Measurements from ENCODE around the gene MMP24OS.
"Not testable (repeated sequence)": the region's sequence is repeated elsewhere in the genome, so short reads cannot be mapped to it uniquely, and the experiment has no call there.

The MMP24OS gene

DNA sequence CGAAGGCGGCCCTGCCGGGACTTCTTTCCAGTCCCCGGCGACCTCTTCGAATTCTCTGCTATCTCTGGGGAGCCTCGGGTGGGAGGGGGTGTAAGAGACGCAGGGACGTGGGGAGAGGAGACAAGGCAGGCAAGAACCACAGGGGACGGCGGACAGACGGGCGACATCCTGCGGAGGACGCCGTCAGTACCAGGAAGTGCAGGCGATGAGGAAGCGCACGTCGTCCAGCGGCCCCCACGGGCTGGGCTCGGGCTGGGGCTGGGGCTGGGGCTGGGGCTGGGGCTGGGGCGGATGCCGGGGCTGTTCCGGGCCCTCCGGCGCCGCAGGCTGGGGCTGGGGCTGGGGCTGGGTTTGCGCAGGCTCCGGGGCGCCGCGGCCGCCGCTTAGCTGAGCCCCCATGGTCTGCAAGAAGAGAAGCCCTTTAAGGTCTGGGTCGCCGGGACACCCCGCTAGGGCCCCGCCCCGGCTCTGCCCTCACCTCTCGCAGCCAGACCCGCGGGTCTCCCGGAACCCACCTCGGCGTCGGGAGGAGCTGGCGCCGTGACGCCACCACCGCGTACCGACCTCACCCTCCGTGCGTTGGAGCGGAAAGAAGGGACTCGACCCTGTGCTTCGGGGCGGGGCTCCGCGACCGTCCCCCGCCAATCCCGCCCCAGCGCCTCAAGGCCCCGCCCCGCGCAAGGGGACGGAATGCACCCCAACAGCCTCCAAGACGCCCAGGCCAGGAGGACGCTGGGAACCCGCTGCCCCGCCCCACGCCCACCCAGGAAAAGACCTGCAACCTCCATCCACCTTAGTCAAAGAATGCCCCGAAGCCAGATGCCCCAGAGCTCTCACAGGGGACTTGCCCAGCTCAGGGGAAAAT, at the start of gene MMP24OS:
Gene MMP24OS, minus strand, starts transcription at position 592 of the 865 bp plus-strand sequence. Its CDS starts 193 bp downstream, at position 399.
- DNase-seq = peak; percentile 89

DNA sequence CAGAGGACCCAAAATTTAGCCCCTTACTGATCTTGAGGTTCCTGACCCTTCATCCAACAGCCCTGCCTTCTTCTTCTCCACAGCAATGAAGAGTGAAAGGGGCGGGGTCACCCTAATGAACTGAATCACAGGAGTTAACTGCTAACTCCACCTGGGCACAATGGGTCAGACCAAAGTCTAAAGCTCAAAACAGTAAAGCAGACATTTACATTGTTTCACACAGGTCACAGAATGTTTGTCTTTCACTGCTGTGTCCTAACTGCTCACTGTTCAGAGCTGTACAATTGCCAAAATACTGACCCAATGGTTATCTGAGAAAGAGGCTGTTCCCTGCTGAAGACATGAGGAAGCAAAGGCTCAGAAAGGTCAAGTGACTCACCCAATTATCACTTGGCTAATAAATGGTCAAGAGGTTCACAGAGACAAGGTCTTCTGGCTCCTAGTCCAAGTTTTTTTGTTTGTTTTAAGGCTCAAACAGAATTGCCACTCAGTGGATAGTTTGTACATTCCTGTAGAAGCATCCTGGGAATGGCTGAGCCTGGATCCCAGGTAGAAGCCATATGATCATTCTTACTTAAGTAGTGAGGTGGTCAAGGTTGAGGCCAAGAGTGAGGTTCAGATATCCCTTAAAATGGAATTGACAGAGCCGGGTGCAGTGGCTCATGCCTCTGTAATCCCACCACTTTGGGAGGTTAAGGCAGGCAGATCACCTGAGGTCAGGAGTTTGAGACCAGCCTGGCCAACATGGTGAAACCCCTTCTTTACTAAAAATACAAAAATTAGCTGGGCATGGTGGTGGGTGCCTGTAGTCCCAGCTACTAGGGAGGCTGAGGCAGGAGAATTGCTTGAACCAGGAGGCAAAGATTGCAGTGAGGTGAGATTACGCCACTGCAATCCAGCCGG, 49.4 kb upstream of the MMP24OS start:
- DNase-seq = no peak

DNA sequence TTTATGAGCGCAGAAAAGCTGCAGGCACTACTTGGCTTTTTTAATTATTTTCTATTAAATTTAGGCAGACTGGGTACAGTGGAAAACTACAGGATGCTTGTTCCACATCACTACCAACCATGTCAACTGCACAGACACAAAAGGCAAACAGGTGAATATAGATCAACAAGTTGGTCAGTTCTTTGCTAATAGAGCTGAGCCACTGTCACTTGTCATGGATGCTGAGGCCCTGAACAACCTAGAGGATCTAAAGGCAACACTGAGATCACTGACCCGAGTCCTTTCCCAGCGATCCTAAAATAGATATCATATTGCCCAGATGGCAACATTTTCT, 48.8 kb upstream of the MMP24OS start:
- no peak for DNase-seq

DNA sequence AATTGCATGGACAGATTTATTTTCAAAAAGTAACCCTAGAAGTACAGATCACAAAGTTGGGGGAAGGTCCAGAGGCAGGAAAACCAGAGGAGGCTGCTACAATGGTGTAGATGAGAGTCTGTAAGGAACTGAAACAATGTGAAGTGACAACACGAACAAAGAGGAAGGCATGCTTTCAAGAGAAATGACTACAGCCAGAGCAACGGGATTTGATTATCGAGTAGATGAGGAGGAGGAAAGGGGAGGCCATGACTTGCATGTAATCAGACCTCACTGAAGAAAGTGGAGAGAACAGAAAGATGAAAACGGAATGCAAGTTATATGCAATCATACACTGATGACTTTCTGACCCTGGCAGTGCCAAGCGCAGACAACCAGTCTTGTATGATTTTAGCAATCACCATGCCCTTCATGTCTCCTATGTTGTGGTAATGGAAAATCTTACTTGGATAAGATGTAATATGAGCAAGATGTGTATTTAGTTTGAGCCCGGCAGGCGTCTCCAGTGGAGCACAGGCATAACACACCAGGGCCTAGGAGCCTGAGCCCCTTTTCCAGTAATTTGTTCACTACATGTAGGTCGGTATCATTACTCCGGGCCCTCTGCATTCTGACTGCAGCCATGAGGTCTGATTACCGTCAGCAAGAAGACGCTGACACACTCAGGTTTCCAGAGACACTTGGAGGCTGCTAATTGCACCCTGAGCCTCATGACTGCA, 48.3 kb upstream of the MMP24OS start:
- DNase-seq = peak; percentile 49

DNA sequence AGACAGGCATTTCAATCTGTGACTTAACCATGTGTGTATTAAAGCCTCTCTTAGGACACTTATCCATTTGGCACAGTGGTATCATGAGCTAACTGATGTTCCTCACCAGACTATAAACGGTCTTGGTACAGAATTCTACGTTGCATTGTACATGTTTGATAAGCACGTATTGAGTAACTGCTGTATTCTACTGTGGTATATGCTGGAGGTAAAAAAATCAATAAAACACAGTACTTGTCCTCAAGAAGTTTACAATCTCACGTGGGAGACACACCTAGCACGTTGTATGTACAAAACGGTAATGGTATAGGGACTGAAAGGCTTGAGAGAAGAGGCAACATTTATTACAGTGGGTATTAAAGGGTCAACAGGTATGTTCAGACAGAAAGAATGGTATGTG, 47.5 kb upstream of the MMP24OS start:
- DNase-seq = no peak

DNA sequence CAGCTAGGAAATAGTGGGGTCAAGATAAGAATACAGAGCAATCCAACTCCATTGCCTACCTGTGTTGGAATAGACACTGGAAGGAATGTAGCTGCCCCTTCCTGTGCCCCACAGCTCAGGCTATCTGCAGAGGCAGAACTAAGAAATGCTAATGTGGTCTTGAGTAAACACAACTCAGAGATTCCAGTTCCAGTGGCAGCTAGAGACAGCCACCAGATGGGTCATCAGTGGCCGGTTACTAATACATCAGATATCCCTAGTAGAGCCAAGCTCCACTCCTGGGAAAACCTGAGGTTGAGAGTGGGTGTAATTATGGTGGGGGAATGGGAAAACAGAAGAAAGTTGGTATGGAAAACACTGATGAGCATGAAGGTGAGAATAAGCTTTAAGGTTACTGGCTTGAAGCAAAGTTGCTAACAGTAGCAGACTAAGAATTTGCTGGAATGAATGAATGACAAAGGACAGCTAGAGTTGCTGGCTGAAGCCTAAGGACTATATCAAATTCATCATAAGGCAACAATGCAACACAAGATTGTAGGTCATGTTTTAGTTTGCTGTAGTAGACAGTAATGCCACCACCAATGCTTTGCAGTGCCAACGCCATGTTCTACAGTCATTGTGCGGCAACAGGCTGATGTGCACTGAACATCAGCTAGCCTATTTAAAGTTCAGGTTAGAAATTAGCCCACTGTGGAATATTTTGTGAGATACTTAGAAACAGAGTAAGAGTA, 42.6 kb upstream of the MMP24OS start:
- DNase-seq = peak; percentile 96

DNA sequence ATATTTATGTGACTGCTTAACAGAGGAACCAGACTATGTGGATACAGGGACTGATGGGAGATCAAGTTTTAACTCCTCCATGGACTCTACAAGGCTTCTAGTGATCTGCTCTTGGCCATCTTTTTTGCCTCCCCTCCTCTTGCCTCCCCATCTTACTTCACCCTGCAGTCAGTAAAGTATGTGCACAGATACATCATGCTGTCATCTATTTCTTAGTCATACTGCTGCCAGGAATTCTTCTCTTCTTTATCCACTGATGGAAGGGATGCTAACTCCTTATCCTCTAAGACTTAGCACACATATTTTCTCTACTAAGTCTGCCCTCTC, 41.9 kb upstream of the MMP24OS start:
- peak; percentile 91 for DNase-seq

DNA sequence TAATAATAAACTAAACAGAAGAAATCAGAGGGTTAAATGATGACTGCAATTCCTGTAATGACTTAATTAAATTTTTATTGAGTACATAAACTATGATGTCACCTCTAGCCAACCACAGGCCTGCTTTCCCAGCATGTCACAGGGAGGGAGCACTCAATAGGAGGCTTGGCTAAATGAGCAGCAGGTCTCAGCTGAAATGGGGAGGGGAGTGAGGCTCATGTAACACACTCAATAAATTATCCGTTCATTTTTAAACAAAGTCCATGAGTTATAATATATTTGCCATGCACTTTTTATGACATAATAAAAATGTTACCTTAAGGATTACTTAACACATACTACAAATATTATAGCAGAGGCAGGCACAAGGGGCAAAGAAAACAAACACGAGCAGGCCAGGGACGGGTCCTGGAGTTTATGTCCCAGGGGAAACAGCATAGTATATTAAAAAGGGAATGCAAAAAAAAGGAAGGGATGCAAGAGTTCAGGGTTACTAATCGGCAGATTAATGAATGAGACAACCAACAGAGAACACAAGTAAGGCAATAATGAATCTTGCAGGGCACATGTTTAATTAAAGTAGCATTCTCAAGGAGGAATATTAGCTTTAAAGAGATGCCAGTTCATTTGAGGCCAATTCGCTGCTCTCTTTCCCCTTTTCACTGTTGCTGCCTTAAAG, 41.4 kb upstream of the MMP24OS start:
- DNase-seq = peak; percentile 85

DNA sequence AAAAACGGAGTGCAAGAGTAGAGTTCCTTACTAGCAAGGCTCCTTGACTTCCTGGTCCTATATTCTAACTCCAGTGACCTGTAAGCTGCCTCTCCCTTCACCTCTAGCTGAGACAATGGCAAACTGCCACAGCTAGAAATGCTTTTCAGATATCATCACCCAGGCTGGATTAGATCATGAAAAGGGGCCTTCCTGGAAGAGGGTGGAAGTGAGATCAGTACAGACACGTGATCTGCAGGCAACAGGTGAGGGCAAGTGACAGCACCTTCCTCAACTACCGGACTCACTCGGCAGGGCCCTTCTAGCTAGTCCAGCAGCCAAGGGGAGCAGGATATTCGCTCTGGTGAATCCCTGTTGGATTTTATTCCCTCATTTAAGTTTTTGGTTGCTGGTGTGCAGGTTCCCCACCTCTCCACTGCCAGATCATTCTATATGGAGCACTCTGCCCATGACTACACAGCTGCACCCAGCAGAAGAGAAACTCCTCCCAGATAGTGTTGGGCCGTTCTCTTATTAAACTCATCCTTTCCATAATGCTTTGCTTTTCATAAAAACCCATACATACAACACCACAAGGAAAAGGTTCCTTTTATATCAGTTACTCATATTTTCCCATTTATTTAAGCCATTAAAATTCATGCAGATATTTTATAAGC, 40.7 kb upstream of the MMP24OS start:
- DNase-seq = peak; percentile 91

DNA sequence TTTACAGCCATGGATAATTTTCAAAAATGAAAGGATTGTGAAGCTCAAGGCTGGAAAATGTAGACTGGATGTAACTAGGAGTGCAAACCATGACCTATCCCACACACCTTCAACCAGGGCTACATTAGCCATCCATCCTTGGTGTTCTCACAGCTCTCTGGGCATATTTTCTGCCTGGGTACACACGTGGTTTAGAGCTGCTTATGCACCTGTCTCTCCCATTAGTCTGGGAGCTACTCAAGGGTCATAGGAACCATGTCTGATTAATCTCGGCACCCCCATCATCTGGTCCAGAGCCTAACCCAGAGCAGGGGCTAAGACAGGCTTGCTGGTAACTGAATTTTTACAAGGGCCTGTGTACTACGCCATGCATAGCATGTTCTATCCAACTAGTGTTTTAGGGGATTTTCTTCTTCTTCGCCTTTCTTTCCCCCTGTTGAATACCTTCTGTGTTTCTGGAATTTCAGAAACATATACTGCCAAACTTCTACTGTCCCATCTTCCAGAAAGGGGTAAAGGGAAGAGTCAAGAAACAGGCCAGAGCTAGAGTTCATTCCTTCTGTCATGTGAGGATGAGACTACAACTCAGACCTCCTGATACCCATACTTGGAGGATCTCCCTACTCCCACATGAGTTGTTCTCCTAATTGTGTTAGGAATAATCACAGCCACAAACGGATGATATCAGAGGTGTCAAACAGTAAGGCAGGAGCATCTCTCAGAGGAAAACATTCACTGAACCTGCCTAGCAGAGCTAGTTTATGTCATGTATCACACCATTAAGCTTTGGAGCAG, 39.7 kb upstream of the MMP24OS start:
- no peak for DNase-seq

DNA sequence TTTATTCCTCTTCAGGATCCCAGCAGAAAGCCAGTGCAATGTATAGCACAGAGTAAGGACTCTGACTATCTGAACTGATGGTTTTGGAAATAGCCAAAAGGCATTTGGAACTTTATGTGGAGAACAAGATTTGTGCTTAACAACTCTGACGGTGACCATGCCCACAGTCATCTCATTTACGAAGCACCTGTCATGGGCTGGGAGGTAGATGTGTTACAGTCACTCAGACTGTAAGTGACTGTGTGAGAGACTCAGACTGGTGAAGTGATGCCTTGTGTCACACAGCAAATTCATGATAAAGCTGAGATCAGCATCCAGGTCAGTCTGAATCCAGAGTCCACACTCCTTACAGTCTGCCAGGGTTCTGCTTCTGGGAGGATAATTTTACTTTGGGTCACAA, 38.2 kb upstream of the MMP24OS start:
- no peak for DNase-seq

DNA sequence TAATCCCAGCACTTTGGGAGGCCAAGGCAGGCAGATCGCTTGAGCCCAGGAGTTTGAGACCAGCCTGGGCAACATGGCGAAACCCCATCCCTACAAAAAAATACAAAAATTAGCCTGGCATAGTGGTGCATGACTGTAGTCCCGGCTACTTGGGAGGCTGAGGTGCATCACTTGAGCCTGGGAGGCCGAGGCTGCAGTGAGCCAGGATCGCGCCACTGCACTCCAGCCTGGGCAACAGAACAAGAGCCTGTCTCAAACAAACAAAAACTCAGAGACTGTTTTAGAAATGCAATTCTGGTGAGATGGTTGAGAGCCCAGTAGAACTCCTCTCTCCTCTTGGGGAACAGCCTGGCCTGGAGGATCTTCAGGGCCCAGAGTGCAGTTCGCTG, 37.7 kb upstream of the MMP24OS start:
- DNase-seq = not testable (repeated sequence)

DNA sequence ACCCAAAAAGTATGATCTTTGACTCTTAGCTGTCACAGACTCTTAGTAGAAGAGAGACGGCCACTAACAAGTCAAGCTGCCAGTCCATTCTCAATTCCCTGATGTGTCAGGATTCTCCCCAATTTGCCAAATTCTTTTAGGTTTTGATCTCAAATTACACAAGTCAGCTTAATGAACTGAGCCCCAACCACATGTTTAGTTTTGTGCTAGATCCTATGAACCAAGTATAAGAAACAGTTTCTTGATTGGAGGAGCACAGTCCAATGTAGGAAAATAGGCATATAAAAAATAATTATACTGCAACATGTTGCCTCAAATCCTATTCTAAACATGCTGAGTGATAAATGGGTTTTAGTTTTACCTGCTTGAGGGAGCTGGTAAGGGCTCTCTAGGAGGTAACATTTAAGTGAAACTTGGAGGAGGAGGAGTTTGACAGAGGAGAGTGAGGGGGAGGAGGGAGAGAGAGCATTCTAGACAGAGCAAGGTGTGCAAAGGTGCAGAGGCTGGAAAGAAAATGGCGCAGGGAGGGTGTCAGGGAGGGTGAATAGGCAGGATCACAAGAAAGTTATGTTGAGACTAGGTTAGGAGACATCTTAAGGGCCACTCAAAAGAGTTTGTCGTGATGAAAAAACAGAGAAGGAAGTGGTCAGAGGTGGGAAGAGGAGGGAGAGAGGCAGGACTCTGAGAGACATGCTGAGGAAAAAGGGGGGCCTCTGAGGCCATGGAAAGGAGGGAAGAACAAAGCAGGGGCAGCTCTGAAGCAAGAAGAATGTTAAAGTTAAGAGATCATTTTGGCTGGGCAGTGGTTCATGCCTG, 37.1 kb upstream of the MMP24OS start:
- DNase-seq = peak; percentile 65

DNA sequence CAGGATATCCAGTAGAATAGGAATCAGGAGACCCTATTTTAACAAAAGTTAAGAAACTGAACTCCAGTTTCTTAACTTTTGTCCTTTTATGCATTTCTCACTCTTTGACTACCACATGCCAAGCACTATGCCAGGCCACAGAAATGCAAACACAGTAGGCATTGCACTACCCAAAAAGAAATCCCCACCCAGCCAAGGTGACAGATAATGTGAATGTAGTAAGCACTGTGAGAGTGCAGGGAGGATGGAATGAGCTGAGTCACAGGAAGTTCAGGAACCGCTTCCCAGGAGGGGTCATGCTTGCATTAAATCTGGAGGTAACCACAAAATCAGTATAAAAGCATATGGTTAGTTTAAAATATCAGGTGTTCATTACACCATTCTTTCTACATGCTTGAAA, 34.4 kb upstream of the MMP24OS start:
- peak; percentile 92 for DNase-seq

DNA sequence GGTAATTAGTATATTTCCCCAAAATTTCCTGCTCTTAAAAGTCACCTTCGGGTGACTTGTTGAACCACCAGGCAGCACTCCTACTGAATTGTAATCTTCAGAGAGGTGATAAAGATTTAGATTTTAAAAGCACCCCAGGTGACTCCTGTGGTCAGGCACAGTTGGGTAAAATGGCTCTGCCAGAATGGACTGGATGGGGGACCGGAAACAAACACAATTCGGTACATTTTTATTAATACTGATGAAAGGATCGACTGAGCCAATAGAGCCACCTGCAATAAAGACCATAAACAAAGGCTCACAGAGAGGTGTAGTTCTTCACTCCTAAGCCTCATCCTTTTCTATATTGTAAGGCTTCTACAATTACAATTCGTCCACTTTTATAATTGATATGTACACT, 33.9 kb upstream of the MMP24OS start:
- no peak for DNase-seq

DNA sequence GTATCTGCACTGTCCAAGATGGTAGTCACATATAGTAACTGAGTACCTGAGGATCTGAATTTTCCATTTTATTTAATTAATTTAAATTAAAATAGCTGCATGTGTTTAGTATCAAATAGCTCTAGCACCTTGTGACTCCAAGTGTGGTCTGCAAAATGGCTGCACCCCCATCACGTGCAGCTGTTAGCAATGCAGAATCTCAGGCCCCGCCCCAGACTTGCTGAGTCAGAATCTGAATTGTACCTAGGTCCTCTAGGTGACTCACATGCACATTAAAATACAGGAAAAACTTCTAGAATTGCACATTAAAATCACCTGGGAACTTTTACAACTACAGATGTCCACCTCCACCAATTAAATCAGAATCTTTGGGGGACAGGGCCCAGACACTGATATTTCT, 33.5 kb upstream of the MMP24OS start:
- DNase-seq = peak; percentile 62

DNA sequence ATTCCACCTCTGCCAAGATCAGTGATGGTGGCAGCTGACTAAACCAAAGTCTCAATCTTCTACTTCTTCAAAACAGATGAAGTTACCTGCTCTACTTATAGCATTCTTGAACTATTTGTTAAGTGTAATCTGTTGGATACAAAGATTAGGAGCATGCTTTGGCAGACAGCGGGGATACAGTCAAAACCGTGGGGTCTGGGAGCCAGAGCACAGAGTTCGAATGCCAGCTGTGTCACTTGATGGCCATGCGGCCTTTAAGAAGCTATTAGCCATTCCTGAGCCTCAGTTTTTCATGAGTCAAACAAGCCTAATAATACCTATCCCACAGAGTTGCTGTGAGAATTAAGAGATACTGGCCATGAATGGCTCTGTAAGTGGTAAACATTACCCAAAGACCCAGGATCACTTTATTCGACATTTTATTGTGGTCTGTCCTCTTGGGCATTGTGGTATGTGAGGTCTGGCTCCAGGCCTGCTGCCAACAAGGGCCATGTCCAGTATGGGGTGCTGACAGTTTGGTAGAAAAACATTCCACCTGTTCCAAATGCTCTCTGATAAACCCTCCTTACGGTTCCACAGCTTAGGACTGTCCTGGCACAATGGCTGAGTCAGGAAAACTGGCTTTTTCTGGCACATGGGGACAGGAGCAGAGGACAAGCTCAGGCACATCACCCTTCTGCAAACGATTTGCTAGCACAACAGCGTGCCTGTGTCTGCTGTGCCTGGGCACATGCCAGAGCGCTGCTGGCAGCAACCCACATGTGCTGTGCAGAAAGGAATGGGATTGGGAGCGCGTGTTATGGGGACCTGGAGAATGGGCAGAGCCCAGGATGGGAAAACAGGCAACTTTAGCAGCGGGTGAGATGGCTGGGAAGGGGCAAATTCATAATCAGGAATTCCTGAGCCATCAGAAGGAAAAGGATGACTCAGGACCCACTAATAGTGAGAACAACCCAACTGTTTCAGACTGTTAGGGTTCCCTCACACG, 30.0 kb upstream of the MMP24OS start:
- peak; percentile 86 for DNase-seq

DNA sequence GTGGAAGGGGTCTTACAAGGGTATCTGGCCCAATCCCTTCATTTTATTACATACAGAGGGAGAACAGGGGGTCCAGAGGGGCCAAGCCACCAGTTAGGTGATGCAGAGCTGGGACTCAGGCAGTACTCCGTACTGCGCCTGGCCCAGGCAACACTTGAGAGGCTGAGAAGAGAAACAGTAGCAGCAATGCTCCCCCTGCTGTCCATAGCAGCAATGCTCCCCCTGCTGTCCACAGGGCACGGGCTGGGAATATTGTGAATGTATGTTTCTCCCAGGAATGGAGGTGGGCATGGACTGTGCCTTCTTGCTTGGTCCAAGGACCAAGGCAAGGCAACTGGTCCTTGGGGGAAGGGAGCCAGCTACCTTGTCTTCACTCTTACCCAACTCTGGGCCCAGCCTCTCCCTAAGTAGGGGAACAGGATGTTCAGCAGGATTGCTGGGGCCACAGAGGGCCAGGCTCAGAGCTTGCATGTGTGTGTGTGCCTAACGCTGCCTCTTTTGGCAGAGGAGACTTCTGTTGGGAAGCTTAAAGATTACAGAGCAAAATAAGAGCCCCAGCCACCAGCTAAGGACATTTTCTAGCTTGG, 29.1 kb upstream of the MMP24OS start:
- peak; percentile 82 for DNase-seq

Data from fibroblast of skin of right biceps (primary cell).